ENCODE data around the gene SHQ1. TPM values are rescaled to one million over a fixed set of nuclear protein-coding genes. Genes with fewer than 3 reads are reported as not detected.

Gene SHQ1
- total RNA-seq, 1 donor from 2014 or later, result 12.3 TPM

DNA sequence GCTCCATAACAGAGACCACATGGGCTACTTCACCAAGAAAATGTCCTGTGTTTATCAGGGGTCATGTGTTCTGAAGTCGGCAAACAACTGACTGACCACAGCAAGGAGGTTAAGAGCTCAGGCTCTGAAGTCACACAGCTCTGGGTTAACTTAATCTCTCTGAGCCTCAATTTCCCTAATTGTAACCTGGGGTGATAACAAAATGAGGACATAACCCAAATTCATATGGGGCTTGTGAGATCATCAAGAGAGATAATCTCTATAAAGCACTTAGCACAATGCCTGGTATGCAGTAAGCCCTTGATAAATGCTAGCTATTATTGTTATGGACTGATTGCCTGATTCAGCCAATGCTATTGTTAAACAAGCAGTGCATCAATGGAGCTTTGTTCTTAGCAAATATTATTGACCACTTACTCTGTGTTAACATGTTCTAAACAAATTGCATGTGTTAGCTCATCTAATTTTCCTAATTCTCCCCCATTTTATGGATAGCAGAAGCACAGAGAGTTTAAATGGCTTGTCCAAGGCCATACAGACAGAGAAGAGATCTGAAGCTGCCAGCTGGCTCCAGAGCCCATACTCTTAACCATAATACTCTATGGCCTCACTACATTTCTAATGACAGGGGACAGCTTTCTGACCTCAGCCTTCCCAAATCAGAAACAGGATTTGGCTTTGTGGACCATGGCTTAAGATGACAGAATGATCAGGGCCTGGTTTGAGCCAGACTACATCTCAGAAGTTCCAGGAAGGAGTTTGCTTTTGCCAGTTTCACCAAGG lies 78.3 kb downstream of the SHQ1 start:
- Histone ChIP-seq H3K9me3 (no peaks in the 10 kb centered on the region), H3K4me1 (no peaks in the 10 kb centered on the region), H3K4me3 (no peak overlapping the region), H3K27me3 (no peaks in the 10 kb centered on the region), H3K27ac (no peak overlapping the region), H3K36me3 (no peaks in the 10 kb centered on the region)
- DNase-seq (ENCODE audit: extremely low spot score in 2 of 2), result no peak
- TF ChIP-seq CTCF (IDR thresholded peaks at IDR 0.05) (no peak), POLR2AphosphoS5 (IDR thresholded peaks at IDR 0.05; ENCODE audit: insufficient read depth in 1 of 2, low read depth in 1 of 2) (no peak), POLR2A (IDR thresholded peaks at IDR 0.05) (no peak)
- intact Hi-C loops (cut with DNase I), result no loop called here

- H3K27ac ChIP-seq, result no peak overlapping the region
- no peaks in the 10 kb centered on the region for H3K9me3 ChIP-seq
- no peaks in the 10 kb centered on the region for H3K4me1 ChIP-seq
- intact Hi-C loops (cut with DNase I), result no loop called here
- H3K27me3 ChIP-seq, result no peaks in the 10 kb centered on the region
- TF ChIP-seq POLR2A (IDR thresholded peaks at IDR 0.05), result no peak
- no peak for TF ChIP-seq CTCF (IDR thresholded peaks at IDR 0.05)
- no peak for TF ChIP-seq POLR2AphosphoS5 (IDR thresholded peaks at IDR 0.05; ENCODE audit: insufficient read depth in 1 of 2, low read depth in 1 of 2)
- H3K36me3 ChIP-seq, result no peaks in the 10 kb centered on the region
- DNase-seq (ENCODE audit: extremely low spot score in 2 of 2), result no peak
- H3K4me3 ChIP-seq, result no peak overlapping the region
These were observed 79.3 kb downstream of the SHQ1 start for GRCh38 chr3:72768936-72769335.

DNA sequence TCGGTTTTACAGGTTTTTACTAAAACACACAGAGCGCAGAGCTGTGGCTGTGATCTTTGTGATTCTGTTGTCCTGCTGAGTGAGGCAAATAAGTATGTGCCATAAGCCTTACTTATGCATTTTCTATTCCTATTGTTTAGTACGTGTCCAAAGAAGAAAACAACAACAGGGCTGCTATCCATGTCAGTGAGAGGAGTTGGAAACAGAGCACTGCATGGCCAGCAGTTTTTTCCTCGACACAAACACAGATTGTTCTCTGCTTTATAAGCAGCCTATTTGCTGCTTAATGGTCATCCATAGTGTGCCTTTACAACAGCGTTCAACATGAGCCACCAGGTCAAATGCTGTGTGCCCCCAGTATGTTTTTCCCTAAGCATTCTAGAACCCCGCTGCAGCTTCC lies 79.8 kb downstream of the SHQ1 start:
- intact Hi-C loops (cut with DNase I), result no loop called here
- H3K4me3 ChIP-seq, result no peak overlapping the region
- TF ChIP-seq POLR2A (IDR thresholded peaks at IDR 0.05) (no peak), POLR2AphosphoS5 (IDR thresholded peaks at IDR 0.05; ENCODE audit: insufficient read depth in 1 of 2, low read depth in 1 of 2) (no peak), CTCF (IDR thresholded peaks at IDR 0.05) (no peak)
- no peaks in the 10 kb centered on the region for H3K9me3 ChIP-seq
- no peak overlapping the region for H3K27ac ChIP-seq
- H3K27me3 ChIP-seq, result no peaks in the 10 kb centered on the region
- H3K36me3 ChIP-seq, result no peaks in the 10 kb centered on the region
- H3K4me1 ChIP-seq, result no peaks in the 10 kb centered on the region
- DNase-seq (ENCODE audit: extremely low spot score in 2 of 2), result no peak

- H3K4me1 ChIP-seq, result no peaks in the 10 kb centered on the region
- H3K36me3 ChIP-seq, result no peaks in the 10 kb centered on the region
- no peak overlapping the region for H3K4me3 ChIP-seq
- intact Hi-C loops (cut with DNase I), result no loop called here
- no peaks in the 10 kb centered on the region for H3K27me3 ChIP-seq
- no peak overlapping the region for H3K27ac ChIP-seq
- DNase-seq (ENCODE audit: extremely low spot score in 2 of 2), result no peak
- H3K9me3 ChIP-seq, result no peaks in the 10 kb centered on the region
- TF ChIP-seq POLR2AphosphoS5 (IDR thresholded peaks at IDR 0.05; ENCODE audit: insufficient read depth in 1 of 2, low read depth in 1 of 2) (no peak), CTCF (IDR thresholded peaks at IDR 0.05) (no peak), POLR2A (IDR thresholded peaks at IDR 0.05) (no peak)
These were observed 80.2 kb downstream of the SHQ1 start for GRCh38 chr3:72768006-72768441.

DNA sequence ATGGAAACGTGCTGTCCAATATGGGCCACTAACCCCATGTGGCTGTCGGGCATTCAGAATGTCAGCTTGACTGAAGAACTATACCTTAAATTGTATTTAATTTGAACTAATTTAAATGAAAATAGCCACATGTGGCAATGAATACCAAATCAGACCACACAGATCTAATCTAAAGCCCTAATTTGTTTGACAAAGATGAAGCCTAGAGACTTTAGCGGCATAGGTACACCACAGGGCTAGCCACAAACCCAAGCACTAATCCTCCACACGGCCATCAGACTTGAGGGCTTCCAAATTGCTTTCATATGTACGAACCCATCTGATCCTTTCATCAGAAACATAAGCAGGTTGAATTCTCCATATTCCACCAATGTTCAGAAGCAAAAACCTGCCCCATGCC lies 81.4 kb downstream of the SHQ1 start:
- Histone ChIP-seq H3K27me3 (no peaks in the 10 kb centered on the region), H3K27ac (no peak overlapping the region), H3K9me3 (no peaks in the 10 kb centered on the region), H3K4me1 (no peaks in the 10 kb centered on the region), H3K4me3 (no peak overlapping the region), H3K36me3 (no peaks in the 10 kb centered on the region)
- DNase-seq (ENCODE audit: extremely low spot score in 2 of 2), result no peak
- intact Hi-C loops (cut with DNase I), result no loop called here
- TF ChIP-seq POLR2AphosphoS5 (IDR thresholded peaks at IDR 0.05; ENCODE audit: insufficient read depth in 1 of 2, low read depth in 1 of 2) (no peak), CTCF (IDR thresholded peaks at IDR 0.05) (no peak), POLR2A (IDR thresholded peaks at IDR 0.05) (no peak)
